Mammary epithelial cell (primary cell): ENCODE data around the gene CREB3L2.
"Not testable (repeated sequence)": the region's sequence is repeated elsewhere in the genome, so short reads cannot be mapped to it uniquely, and the experiment has no call there.

Experiments used
- EZH2 ChIP-seq: IDR thresholded peaks from 2 replicates; pipeline ENCODE4 v1.6.1; 2012; ENCODE audit warnings: low read length, inconsistent platforms, borderline replicate concordance
- TF ChIP-seq, protein P1 (sequence below), 2 donors: IDR thresholded peaks in 1 of 2; conservative IDR thresholded peaks in 1 of 2; 2 replicates each; pipeline ENCODE4 v1.5.1; 2011 to 2012; ENCODE audit warnings: inconsistent platforms in 2 of 2, low read length in 2 of 2, mild to moderate bottlenecking in 2 of 2, control low read depth in 1 of 2, low read depth in 1 of 2; ENCODE audit not compliant: insufficient read depth in 1 of 2; ENCODE audit errors: extremely low read depth in 1 of 2

DNA sequence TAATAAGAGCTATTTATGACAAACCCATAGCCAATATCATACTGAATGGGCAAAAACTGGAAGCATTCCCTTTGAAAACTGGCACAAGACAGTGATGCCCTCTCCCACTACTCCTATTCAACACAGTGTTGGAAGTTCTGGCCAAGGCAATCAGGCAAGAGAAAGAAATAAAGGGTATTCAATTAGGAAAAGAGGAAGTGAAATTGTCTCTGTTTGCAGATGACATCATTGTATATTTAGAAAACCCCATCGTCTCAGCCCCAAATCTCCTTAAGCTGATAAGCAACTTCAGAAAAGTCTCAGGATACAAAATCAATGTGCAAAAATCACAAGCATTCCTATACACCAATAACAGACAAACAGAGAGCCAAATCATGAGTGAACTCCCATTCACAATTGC is 38.2 kb upstream of the CREB3L2 start:
- TF ChIP-seq, protein P1, sequence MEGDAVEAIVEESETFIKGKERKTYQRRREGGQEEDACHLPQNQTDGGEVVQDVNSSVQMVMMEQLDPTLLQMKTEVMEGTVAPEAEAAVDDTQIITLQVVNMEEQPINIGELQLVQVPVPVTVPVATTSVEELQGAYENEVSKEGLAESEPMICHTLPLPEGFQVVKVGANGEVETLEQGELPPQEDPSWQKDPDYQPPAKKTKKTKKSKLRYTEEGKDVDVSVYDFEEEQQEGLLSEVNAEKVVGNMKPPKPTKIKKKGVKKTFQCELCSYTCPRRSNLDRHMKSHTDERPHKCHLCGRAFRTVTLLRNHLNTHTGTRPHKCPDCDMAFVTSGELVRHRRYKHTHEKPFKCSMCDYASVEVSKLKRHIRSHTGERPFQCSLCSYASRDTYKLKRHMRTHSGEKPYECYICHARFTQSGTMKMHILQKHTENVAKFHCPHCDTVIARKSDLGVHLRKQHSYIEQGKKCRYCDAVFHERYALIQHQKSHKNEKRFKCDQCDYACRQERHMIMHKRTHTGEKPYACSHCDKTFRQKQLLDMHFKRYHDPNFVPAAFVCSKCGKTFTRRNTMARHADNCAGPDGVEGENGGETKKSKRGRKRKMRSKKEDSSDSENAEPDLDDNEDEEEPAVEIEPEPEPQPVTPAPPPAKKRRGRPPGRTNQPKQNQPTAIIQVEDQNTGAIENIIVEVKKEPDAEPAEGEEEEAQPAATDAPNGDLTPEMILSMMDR (conservative IDR thresholded peaks at IDR 0.05 in 1 of 2, IDR thresholded peaks at IDR 0.05 in 1 of 2; ENCODE audit: extremely low read depth in 1 of 2, insufficient read depth in 1 of 2, low read depth in 1 of 2, low read length in 2 of 2): not testable (repeated sequence)
- TF ChIP-seq EZH2: not testable (repeated sequence)
